H4 (cell line): ENCODE measurements around the gene TMCO4. TPM values are rescaled to one million over a fixed set of nuclear protein-coding genes. Genes with fewer than 3 reads are reported as not detected.
"Not testable (repeated sequence)": the region's sequence is repeated elsewhere in the genome, so short reads cannot be mapped to it uniquely, and the experiment has no call there.

Experiments used
- DNase-seq: peaks from one replicate; pipeline ENCODE4 v3.0.0-alpha.2; 2015; ENCODE audit warnings: low spot score
- total RNA-seq: library from RNA; depleted of rRNA; stranded (reverse); fragments of >200 nt; shearing (Covaris generic); gene quantifications from 2 replicates; pipeline ENCODE4 v1.2.3, GENCODE V29; 2014

TMCO4 gene
- total RNA-seq, 1 experiment from 2014 or later, result 10.6 TPM

DNA sequence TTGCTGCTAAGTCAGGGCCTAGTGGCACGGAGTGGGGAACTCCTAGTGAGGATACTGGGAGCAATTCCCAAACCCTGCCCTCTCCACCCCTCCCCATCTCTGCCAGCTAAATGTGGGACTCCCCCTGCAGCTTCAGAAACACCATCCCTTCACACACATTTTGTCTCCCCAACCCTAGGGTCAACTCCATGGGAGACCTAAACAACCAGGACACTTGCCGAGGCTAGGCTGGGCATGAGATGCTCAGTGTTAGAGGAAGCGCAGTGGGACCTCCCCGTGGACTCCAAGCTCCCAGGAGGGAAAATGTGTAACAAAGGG, 13.9 kb upstream of the TMCO4 start:
- DNase-seq, result no peak

DNA sequence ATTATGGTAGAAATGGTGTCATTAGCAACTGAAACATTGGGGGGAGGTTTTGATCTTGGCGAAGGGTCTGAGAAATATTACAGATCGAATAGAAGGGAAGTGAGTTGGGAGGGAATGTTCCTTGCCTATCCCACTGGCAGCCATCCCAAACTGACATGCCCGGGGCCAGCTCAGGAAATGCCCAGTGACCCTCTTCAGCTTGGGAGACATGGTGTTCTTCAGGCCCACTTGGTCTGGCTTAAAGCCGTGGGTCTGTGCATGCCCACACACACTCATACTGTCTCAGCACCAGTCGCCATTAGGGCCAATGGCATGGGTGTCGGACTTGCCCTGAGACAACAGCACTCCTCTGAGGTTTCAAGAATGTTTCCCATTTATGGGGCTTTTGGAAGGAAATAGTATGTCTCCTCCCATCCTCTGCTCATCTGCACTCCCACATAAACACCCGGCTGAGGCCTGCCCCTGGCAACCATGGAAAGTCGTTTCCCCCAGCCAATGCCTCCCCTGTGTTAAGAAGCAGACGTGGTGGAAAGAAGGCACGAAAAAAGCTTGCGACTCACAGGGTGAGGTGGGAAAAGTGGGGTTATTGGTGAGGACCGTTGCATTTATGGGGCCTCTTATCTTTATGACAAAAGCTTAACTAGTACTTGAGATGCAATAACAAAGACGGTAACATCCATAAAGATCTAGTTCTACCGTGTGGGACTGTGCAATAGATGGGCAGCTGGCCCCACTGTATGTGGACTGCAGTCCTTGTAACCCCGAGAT, 13.3 kb upstream of the TMCO4 start:
- DNase-seq, result no peak

DNA sequence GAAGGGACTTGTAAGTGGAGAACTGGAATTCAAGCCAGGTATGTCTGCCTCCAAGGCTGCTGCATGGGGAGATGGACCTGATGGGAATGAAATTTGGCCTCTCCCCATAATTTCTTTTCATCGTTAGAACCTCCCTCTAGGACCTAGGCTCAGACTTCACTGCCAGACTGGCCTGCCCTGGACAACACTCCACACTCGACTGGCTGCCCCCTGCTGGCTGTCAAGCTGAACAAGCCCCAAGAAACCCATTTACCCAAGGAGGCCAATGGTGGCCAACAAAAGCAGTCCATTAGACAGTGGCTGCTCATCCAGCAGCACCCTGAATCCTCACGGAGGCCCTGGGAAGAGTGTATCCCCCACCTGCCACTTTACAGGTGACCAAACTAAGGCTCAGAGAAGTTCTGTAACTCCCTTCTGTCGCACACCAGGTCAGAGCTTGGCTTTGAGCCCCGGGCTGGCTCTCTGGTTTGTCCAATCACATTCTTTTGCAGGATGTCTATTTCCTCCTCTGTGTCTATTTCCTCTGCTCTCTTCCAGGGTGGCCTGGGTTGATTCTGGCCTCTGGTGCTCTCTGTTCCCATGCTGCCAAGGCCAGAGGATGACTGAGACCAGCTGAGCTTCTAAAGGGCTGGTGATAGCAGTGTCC, 11.6 kb upstream of the TMCO4 start:
- DNase-seq, result peak; percentile 48

GRCh38 chr1:19809044-19809750, 9.5 kb upstream of the TMCO4 start:
- no peak for DNase-seq

GRCh38 chr1:19808351-19808750, 8.6 kb upstream of the TMCO4 start:
- no peak for DNase-seq

DNA sequence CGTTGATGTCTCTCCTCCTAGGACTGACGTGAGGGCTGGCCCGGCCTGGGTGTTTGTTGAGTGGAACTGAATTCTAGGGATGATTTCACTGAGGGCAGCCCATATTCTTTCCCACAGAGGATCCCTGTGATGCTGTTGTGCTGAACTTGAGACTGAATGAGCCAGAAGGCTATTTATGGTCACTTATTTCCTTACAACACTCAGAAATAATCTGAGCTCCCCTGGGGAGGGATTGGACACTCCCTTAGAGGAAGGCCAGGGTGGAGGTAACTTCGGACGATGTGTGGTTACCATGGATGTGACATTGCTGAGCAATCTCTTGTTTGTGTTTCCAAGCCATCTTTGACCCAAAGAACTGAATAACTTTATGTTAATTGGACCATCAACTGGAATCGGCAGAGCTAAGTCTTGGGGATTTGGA, 5.1 kb upstream of the TMCO4 start:
- DNase-seq, result no peak

- DNase-seq, result no peak
These were observed 2.6 kb upstream of the TMCO4 start for GRCh38 chr1:19802269-19802668.

GRCh38 chr1:19800076-19800804, 524 bp upstream of the TMCO4 start:
- DNase-seq, result peak; percentile 81

DNA sequence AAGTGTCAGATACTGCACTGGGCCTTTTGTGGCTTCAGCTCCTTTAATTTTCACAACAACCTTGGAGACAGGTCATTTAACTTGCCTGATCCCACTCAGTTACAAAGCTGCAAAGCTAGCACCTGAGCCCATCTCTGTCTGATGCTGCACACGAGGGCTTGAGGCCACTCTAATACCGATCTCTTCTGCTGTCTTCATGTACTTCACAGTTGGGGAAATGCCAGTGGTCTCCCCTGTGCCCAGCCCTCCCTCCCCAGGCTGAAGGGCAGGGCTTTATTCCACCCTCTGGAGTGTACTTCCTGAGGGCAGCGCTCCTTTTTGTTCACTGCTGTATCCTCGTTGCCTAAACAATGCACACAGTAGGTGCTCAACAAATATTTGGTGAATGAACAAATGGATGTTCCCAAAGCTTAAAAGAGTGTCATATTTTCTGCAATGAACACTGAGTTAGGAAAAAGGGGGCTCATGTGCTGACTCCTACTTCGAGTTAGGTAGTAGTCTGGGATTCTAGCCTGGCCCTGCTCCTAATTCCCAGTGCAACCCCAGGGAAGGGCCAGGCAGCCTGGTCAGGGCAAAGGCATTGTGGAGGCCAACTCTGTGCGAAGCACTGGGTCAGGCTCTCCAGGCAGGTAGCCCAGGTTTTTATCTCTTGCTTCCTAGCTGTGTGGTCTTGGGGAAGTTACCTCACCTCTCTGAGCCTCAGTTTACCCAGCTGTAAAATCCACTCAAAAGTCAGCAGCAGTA, 1.1 kb downstream of the TMCO4 start:
- DNase-seq, result no peak

DNA sequence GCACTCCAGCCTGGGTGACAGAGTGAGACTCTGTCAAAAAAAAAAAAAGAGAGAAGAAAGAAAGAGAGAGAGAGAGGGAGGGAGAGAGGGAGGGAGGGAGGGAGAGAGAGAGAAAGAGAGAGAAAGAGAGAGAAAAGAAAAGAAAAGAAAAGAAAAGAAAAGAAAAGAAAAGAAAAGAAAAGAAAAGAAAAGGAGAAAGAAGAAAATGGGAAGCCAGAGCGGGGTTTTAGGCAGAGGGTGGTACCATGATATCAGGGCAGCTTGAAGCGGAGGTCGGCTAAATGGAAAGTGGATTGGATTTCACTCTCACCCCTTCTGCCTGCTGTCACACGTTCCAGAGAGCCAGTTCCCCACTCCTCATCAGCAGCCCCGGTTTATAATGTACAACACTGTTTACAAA, 1.9 kb downstream of the TMCO4 start:
- no peak for DNase-seq

DNA sequence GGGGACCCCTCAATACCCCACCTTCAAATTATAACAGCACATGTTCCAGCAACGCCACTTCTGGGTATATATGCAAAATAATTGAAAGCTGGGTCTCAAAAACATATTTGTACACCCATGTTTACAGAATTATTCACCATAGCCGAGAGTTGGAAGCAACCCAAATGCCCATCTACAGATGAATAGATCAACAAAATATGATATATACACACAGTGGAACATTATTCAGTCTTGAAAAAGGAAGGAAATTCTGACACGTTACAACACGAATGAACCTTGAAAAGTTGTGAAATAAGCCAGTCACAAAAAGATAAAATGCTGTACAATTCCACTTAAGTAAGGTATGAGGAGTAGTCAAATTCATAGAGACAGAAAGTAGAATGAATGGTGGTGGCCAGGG, 5.1 kb downstream of the TMCO4 start:
- DNase-seq, result no peak

GRCh38 chr1:19793360-19794046, 6.2 kb downstream of the TMCO4 start:
- no peak for DNase-seq

DNA sequence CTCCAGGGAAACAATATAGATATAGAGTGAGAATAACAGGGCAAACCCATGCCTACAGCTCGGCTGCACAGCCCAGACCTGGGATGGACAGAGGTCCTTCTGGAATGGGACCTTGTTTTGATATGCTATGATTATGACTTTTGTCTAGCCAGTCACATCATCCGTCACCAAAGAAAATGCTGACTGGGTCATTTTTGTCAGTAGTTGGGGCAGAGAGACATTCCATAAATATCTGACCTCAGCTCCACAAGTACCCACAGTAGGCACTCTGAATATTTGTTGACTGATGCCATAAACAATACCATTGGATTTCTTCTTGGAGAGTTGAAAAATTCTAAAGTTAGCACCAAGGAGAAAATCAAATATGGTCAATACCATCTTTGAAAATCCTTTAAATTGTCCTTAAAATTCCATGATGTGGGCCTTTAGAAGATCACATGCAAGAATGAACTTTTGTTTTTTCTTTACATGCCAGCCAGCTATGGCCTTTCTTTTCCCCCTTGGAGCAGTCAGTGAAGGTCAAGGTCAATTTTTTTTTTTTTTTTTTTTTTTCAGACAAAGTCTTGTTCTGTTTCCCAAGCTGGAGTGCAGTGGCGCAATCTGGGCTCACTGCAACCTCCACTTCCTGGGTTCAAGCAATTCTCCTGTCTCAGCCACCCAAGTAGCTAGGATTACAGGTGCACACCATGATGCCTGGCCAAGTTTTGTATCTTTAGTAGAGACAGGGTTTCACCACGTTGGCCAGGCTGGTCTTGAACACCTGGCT, 7.3 kb downstream of the TMCO4 start:
- no peak for DNase-seq

DNA sequence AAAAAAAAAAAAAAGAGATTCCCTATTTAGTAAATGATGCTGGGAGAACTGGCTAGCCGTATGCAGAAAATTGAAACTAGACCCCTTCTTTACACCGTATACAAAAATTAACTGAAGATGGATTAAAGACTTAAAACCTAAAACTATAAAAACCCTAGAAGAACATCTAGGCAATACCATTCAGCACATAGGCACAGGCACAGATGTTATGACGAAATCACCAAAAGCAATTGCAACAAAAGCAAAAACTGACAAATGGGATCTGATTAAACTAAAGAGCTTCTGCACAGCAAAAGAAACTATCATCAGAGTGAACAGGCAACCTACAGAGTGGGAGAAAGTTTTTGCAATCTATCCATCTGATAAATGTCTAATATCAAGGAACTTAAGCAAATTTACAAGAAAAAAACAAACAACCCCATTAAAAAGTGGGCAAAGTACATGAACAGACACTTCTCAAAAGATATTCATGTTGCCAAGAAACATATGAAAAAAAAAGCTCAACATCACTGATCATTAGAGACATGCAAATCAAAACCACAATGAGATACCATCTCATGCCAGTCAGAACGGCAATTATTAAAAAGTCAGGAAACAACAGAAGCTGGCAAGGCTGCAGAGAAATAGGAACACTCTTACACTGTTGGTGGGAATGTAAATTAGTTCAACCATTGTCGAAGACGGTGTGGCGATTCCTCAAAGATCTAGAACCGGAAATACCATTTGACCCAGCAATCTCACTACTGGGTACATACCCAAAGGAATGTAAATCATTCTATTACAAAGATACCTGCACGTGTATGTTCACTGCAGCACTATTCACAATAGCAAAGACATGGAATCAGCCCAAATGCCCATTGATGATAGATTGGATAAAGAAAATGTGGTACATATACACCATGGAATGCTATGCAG, 9.4 kb downstream of the TMCO4 start:
- DNase-seq, result not testable (repeated sequence)

- no peak for DNase-seq
These were observed 12.7 kb downstream of the TMCO4 start for GRCh38 chr1:19786988-19787423.

DNA sequence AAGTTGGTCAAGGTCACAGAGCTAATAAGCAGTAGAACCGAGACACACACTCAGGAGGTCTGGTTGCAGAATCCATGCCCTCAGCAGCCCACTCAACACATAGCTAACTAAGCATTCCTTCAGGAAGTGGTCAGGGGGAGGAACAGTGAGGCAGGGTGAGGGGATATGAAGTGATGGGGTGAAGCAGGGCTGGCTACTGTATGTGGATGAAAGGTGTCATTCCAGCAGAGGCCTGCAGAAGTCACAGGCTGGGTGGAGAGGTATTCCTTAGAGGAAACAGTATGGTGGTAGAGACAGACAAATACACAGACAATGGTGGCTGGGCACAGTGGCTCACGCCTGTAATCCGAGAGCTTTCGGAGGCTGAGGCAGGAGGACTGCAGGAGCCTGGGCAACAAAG, 14.1 kb downstream of the TMCO4 start:
- DNase-seq, result no peak

GRCh38 chr1:19780267-19780877, 19.3 kb downstream of the TMCO4 start:
- DNase-seq, result no peak

DNA sequence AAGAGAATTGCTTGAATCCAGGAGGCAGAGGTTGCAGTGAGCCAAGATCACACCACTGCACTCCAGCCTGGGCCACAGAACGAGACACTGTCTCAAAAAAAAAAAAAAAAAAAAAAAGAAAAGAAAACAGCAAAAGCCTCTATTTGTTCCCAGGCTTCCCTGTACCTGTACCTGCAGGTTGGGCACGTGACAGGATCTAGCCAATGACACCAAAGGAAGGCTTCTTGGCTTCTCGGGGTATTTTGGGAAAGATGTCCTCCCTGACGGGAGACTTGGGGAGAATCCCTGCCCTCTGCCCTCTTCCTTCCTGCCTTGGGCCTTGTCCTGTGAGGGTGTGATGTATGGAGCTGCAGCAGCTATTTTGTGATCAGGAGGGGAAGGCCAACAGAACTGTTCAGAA, 22.8 kb downstream of the TMCO4 start:
- no peak for DNase-seq

DNA sequence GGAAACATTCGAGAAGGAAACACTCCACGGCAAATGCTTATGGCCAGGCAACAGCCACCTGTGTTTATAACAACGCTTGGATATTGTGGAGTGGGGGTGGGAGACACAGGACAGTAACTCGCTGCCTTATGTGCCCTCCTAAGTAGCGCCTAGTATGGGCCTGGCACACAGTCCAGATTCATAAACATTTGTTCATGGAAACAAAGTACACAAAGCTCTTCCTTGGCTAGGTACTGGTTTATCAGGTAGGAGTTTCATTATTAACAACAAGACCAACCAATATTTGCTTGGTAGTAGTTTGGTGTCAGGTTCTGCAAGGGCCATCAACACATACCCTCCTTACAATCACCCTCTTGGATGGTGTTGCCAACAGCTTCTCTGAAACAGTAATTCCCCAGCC, 23.4 kb downstream of the TMCO4 start:
- no peak for DNase-seq
